GM18511 (cell line): ENCODE data around the gene KCNH1.

Experiments
- ATAC-seq: cut with Tn5 transposase; IDR thresholded peaks from one replicate; pipeline ENCODE4 v1.9.1; 2021; ENCODE audit warnings: mild to moderate bottlenecking, moderate library complexity; ENCODE audit not compliant: unreplicated experiment

The KCNH1 gene

GRCh38 chr1:210728437-210729149, 405.4 kb downstream of the KCNH1 start:
- ATAC-seq, result no peak

- no peak for ATAC-seq
Measured at GRCh38 chr1:210727709-210728108, 406.2 kb downstream of the KCNH1 start.

GRCh38 chr1:210726621-210727020, 407.3 kb downstream of the KCNH1 start:
- ATAC-seq, result no peak

DNA sequence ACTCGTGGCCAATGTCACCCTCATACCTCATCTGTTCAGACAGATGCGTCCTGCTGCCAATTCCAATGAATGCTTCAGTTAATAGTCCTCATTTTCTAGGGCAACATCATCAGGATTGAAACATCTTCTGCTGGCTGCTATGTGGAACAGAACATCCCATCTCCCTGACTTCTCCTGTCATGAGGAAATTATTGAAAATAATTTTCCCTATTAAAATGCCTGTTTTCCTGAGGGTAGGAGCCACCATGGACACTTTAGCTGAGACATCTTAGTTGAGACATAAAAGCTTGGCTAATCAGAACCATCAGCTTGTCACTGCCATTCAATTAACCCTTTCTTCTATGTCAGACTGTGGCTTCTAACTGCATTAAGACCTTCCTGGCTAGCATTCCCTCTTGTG, 409.2 kb downstream of the KCNH1 start:
- no peak for ATAC-seq

GRCh38 chr1:210723646-210724045, 410.3 kb downstream of the KCNH1 start:
- no peak for ATAC-seq

DNA sequence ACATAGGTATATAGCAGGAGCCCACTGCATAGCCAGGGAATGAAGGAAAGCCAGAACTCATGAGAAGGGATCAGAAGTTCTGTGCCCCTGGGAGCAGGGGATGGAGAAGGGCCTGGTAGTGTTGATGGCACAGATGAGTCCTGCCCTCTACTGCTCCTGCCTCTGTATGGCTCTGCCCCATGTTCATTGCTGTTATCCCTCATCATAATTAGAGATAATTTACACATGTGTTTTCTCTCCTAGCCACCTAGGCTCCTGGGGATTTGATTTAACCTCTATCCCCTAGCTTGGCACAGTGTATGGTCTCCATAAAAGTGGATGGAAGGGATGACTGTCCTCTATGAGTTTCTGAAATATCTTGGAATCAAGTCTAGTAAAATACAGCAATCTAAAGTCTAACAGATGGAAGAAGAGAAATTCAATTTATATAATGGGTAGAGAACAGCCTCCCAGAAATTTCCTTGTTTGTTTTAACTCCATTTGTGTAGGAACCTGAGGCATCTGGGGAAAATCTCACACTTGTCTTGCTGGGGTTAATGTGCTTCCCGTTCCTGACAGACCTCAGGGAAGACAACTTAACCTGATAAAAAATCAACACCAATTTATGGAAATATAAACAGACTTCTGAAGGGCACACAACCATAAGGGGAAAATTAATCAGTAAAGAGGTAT, 411.4 kb downstream of the KCNH1 start:
- ATAC-seq, result no peak

- ATAC-seq, result no peak
Measured at GRCh38 chr1:210715072-210715471, 418.9 kb downstream of the KCNH1 start.

GRCh38 chr1:210711825-210712612, 421.9 kb downstream of the KCNH1 start:
- ATAC-seq, result no peak

- no peak for ATAC-seq
Measured at GRCh38 chr1:210709701-210710100, 424.2 kb downstream of the KCNH1 start.

GRCh38 chr1:210707300-210708240, 426.4 kb downstream of the KCNH1 start:
- ATAC-seq, result no peak

- no peak for ATAC-seq
Measured at GRCh38 chr1:210706246-210706645, 427.7 kb downstream of the KCNH1 start.

DNA sequence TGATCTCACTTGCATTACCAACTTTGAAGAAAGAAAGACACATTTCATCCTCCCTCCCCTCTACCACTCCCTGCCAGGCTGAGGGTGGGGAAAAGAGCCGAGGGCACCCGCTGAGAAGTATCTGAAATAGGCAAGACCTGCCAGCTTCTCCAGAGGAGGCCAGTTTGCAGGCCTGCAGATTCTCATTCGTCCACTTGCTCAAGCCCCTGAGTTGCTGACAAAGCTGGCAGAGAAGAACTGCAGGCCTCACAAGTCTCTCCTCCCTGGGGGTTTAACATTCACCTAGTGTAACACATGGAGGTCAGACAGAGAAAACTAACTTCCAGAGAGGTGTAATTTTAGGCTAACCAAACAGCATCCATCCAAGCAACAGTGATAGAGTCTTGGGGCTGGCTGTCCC, 428.9 kb downstream of the KCNH1 start:
- no peak for ATAC-seq

DNA sequence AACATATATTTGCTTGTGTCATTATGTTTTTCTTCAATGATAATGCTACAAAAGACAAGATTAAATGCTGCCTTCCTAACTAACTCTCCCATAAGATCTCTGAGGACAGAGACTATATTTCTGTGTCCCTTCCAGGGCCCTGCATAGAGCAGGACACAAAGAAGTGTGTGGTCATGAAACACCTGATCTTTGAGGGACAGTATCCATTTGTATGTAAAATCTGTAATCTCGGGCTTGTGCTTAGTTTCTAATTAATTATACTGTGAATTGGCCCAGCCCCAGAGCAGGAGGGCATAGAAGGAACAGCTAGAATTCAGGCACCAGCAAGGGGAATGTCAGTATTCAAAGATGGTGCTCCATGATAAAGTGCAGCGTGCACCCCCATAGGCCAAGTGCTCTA, 430.4 kb downstream of the KCNH1 start:
- ATAC-seq, result no peak

DNA sequence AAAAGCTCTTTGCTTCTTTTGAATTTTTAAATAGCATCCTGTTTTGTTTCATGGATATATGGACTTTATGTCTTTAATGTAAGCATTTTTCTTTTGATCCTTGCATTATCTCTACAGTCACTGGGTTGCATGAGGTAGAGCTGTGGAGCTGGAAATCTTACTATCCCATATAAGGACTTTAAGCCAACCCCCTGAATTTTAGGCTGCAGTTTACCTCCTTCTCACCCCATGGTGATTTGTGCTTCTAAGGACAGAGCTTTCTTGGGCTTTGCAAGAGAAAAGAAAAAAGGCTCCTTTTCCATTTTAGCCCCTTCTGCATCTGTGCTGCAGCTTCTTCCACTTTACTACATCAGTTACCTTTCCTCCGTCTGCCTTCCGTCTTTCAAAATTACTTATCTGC, 431.4 kb downstream of the KCNH1 start:
- ATAC-seq, result no peak

GRCh38 chr1:210700511-210700910, 433.4 kb downstream of the KCNH1 start:
- no peak for ATAC-seq

- ATAC-seq, result no peak
Measured at GRCh38 chr1:210700083-210700482, 433.9 kb downstream of the KCNH1 start.

- ATAC-seq, result no peak
Measured at GRCh38 chr1:210698661-210699060, 435.3 kb downstream of the KCNH1 start.

- ATAC-seq, result no peak
Measured at GRCh38 chr1:210697185-210697584, 436.8 kb downstream of the KCNH1 start.

- ATAC-seq, result peak; percentile 94
Measured at GRCh38 chr1:210696709-210697108, 437.2 kb downstream of the KCNH1 start.

- no peak for ATAC-seq
Measured at GRCh38 chr1:210695026-210695425, 438.9 kb downstream of the KCNH1 start.

- peak; percentile 48 for ATAC-seq
Measured at GRCh38 chr1:210692796-210693195, 441.2 kb downstream of the KCNH1 start.
